SK-N-DZ (cell line): ENCODE results near the gene CCDC186. TPM values are rescaled to one million over a fixed set of nuclear protein-coding genes. Genes with fewer than 3 reads are reported as not detected.

Source experiments
- DNase-seq: peaks from one replicate; pipeline ENCODE4 v3.0.0-alpha.2; 2015; ENCODE audit warnings: low spot score
- polyA plus RNA-seq, 2 experiments: library from polyadenylated mRNA; depleted of rRNA; stranded (reverse); fragments of >200 nt; gene quantifications; 2 replicates each; pipeline ENCODE4 v1.2.3, GENCODE V29; 2014

CCDC186 gene
- polyA plus RNA-seq (2014; cell fraction: cytosol; rRNA removed) = 3.7 and 4.1 TPM in 2 replicates
- polyA plus RNA-seq (2014; cell fraction: nucleus; rRNA removed) = 5.4 and 9.6 TPM in 2 replicates

DNA sequence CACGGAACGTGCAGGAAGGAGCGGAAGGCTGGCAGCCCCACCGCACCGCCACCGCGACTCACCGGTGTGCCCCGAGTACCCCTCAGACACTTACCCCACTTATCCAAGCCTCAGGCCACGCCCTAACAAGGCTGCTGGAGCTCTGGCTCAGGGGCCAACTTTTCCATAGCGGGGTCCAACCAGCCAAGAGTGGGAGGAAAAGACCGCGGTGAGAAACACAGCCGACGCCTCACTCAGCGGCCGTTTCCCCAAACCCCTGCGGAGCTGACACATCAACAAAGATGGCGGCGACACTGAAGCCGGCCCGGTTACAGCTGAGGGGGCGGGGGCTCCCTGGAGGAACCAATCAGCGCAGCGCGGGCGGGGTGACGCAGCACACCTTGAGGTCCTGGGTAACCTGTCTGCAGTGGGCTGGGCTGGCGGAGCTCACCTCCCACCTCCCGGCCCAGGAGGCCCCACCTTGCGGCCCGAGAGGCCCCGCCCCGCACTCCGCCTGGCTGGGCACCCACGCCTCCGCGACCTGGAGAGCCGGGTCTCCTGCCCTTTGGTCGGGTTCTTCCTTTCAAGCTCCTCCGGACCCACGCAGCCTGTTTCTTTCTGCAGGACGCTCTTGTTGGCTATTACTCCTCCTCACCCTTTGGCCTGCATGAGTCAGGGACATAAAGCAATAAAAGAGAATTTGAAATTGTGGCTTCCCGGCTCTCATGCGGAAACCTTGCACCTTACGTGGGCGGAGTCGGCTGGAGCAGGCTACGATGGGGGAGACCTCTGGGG lies at the start of gene CCDC186:
CCDC186 (minus strand) TSS at position 283 of the 774 bp plus-strand sequence. CDS start 10,935 bp downstream, outside the sequence.
- DNase-seq = peak; percentile 89

DNA sequence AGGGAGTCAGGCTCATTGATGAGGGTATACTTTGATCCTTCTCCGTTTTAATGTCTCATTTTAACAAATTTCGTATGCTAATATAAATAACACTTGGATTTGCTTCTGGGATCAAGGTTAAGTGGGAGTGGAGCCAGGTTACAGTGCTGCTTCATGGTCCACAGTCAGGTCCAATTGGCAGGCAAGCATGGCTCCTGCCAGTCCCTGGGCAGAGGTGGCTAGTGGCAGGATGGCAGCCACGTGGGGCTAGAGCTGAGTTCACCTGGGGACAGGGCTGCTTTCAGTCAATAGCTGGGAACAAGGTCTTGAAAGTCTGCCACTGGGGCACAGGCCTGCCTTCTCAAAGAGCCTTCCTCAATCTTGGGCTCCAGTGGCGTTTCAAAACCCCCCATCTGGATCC lies 49.1 kb upstream of the CCDC186 start:
- DNase-seq = no peak

DNA sequence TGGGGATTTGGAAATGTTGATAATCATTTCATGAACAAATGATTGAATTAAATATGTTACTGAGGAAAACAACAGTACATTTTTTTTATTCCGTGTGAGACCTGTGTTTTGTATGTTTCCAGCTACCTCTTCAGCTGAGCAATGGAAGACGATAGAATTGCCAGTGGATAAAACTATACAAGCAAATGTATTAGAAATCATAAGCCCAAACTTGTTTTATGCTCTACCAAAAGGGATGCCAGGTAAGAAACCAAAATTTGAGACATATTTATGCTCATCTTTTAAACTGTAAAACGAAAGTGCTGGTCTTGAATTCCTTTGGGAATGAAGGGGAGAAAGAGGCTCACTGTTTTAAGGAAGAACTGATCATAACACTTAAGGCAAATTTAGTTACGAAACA lies 47.2 kb upstream of the CCDC186 start:
- DNase-seq = no peak

DNA sequence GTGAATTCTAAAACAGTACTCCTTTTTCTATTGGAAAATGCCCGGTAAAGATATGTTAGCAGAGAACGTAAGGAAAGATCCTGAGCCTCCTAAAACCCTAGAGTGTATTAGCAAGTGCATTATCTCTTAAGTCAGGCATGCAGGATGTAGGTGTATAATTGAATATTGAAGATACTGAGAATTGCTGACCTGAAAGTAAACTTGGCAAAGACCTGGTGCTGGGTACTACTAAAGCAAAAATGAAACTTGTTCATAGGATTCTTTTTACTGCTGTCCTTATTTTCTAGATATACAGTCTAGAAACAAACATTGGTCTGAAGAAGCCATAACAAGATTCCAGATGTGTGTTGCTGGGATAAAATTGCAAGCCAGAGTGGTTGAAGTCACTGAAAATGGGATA lies 46.3 kb upstream of the CCDC186 start:
- no peak for DNase-seq

DNA sequence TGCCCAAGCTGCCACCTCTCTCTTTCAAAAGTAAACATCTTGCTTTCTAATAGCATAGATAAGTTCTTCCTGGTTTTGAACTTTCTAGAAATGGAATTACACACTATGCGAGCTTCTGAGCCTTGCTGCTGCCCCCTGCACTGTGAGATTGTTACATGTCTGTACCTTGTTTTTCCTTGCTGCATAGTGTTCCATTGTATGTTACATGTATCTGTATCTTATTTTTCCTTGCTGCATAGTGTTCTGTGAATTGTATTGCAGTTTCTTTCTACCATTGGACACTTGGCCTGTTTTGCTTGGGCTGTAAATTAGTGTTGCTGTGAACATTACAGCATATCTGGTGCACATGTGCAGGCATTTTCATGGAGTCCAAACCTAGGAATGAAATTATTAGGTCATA lies 41.0 kb upstream of the CCDC186 start:
- DNase-seq = no peak

DNA sequence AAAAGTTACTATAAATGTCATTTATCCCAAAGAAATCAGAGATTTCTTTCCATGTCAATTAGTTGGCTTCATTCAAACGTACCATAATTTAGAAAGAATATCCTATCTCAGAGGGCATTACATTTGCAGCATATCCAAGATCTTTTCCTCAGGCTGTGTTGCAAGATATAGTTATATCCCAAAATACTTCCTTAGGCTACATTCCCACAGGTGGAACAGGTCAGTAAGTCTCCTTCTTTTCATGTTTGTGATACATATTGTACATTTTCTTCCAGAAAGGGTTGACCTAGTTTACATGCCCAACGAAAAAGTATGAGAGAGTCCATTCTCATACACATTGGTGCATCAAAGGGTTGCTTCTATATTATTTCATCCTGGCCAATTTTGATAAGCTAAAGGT lies 38.1 kb upstream of the CCDC186 start:
- DNase-seq = no peak

DNA sequence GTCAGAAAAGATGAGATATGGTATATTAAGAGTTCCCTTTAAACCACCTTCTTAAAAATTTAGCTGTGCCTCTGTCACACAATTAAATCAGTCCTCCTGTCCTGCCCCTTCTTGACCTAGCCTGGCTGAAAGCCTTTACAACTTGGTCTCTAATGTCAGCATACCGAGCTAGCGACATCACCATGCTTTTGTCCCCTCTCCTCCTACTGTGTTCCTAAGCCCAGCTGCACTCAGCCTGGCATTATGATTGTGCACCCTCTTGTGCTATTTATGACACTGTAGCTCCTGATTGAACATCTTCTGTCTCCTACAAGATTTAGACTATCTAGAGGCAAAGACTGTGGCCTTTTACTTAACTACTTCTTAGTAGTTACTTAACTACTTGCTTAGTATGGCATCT lies 34.3 kb upstream of the CCDC186 start:
- DNase-seq = no peak

DNA sequence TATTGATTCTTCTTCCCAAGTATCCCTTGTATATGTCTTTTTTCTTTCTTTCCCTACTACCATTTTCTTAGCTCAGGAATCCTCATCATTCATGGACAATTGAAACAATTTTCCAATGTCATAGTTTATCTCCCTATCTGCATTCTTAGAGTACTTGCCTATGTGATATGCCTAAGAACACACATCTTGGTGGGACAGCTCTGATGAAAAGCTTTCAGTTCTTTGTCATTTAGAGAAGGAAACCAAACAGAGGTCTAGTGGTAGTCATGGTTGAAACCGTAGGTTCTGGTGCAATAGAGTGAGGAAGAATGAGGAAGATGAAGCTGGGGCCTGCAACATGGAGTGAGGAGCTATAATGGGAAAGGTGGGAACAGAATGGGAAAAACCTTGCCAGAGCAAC lies 33.3 kb upstream of the CCDC186 start:
- DNase-seq = no peak

DNA sequence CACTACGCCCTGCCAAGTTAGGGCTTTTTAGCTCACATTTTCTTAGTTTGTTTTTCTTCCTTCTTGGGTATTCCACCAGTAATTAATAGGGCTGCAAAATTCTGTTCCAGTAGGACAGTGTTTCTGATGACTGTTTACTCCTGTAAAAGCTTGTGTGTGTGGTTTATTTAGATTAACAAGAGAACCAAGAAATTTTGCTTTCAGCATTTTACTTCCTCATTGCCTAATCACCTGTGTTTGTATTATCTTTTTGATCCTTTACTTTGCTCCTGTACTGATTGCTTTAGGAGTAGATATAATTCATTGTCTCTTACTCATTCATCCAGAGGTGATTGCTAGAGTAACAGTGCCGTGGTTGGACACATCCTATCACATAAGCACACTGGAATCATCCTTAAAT lies 32.9 kb upstream of the CCDC186 start:
- no peak for DNase-seq

DNA sequence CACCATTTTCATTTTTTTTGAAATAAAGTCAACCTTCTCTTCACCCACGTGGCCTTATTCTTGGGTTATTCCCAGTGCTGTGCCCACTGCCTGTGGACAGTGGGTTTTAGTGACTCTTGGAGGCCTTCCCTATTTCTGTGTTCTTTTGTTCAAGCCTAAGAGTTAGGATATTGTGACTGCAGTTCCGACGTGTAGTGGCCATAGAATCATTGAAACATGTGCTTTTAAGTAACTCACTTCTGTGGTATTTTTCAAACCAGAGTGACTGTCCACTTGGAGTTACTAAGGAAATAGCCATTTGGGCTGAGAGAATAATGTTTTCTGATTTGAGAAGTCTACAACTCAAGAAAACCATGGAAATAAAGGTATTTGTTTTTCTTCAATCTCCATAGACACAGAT lies 28.8 kb upstream of the CCDC186 start:
- DNase-seq = no peak

DNA sequence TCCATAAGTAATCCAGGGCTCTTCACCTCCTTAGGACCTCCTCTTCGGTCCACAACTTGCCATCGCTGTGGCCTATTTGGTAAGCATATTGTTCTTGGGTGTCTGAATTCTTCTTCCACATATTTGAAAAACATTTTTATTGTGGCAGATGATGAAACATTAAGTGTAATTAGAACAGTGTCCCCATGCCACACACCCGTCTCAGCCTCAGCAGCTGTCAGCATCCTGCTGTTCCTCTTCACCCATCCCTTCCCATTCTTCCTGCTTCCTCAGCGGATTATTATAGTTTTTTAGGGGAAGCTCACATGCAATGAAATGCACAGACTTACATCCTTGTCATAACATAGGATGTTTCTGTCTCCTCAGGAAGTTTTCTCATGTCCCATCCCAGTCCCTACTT lies 25.2 kb upstream of the CCDC186 start:
- DNase-seq = no peak

DNA sequence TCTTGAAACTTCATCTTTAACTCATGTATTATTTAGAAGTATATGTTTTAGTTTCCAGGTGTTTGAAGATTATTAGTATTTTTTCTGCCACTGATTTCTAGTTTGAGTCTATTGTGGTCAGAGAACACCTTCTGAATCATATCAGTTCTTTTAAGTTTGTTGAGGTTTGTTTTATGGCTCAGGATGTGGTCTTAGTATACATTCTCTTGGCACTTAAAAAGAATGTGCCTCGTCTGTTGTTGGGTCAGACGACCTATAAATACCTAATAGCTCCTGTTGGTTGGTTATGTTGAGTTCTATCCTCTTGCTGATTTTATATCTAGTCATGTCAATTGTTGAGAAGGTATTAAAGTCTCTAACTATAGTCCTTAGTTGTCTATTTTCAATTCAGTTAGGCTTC lies 21.1 kb upstream of the CCDC186 start:
- DNase-seq = no peak

DNA sequence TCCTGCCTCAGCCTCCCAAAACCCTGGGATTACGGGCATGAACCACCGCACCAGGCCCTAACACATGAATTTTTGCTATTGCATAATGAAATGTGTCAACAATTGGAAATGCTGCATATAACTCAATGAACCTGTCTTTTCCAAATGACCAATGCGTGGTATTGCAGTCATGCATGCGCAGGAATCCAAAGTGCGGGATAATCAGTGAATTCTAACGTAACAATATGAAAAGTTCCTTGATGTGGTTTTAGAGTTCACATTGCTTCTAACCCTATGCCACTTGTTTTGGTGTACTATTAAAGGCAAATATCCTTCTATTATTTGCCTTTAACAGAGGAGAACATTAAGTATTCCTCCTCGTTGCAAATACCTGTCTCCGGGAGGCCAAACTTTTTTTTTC lies 15.7 kb upstream of the CCDC186 start:
- DNase-seq = no peak

DNA sequence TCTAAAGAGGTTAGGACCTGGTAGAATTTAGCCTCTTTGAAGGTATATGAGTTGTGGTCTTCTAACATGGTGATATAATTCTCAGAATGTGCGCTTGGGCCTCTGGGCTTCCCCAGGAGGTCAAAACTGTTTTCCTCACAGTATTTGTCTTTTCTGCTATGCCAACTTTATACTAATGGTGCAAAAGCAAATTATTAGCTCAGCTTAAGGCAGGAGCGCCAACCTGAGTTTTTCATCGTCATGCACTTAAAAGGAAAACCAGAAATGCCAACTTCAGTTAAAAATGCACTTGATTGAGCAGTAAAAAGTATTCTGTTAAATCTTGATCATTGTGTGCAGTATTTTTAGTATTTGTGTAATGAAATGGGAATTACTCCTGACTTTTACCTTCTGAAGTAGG lies 14.9 kb upstream of the CCDC186 start:
- no peak for DNase-seq

DNA sequence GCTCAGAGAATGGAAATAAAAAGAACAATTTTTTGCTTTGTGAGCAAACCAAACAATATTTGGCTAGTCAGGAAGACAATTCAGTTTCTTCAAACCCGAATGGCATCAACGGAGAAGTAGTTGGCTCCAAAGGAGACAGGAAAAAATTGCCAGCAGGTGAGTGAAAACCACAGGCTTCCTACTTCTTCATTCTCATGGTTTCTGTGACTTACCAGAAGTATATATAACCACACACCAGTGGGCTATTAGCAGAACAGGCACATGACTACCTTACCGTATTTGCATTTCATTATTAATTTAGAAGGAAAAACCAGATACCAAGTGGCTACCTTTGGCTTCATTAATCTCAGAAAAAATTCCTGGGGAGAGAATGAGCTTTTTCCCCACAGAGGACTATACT lies 14.0 kb upstream of the CCDC186 start:
- DNase-seq = no peak

DNA sequence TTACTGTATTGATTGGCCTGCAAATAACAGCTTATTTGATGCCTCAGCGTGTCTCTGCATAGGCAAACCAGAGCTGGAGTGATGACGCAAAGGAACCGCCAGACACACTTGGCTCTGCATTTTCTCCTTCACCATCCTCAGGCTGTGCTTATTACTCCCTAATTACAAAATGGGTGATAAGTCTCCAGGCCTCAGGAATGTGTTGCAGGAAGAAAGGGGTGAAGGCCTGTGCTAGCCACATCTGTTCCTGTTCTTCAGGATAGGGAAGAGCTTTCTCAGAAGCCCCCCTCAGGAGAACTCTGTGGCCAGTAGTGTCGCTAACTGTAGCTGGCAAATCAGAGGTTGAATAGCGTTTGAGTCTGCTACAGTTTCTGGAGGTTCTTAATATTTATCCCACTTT lies 10.3 kb upstream of the CCDC186 start:
- no peak for DNase-seq

DNA sequence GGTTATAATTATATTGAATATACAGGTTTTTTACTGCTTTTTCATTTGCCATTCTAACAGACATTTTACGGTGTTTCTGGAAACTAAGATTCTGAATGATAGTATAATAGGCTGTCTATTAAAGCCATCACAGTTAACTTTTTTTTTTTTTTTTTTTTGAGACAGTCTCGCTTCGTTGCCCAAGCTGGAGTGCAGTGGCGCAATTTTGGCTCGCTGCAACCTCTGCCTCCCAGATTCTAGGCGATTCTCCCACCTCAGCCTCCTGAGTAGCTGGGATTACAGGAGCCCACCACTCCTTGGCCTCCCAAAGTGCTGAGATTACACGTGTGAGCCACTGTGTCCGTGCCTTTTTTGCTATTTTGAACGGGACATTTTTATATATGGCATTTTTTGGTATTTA lies 9.6 kb upstream of the CCDC186 start:
- no peak for DNase-seq

DNA sequence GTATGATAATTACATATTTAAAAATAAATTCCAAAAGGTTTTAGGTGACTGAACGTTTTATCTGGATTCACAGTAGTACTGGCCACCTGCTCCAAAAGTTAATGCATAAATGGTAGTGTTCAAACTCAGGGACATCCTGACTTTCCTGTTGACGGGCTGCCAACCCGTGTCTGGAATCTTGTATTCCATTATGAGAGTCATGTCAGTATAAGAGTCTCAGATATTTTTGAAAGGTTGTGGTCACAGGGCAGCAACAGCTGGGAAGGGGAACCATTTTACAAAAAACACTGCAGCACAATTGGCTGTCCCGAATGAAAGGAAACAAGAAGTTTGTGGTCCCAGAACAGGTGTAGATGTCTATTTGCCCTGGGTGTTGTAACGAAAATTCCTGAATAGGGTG lies 8.0 kb upstream of the CCDC186 start:
- no peak for DNase-seq

DNA sequence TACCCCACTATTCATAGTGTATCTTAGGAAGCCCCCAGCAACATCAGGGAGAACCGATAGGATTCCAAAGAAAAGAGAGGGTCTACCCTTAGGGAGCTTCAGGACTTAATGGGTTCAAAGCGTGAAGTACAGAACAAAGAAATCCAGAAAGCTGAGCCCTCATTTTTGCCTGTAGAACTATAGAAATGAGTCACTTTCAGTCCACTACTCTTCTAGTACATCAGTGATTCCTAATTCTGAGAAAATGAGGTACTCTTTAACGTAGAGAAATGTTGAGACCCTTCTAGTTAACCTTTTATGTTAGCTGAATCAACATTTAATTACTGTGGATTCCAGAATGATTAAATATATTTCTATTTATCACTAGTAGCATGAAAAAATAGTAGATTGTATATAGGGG lies 6.9 kb upstream of the CCDC186 start:
- DNase-seq = no peak

DNA sequence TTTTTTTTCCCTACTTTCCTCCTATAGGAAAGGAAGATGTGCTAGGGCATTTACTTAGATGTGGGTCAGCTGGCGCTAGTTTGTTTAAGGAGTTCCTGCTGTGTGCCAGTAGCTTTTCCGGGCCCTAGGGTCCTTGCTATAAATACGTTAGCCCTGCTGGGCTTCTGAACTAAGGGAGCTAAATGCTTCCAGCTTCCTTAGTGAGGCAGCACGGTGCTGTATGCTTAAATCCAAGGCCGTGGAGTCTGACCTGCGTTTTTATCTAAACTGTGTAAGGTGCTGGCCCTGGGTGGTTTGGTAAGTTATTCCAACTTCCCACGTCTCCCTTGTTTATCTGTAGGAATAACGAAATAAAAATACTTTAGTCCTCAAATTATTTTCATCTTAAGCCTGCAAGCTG lies 5.7 kb upstream of the CCDC186 start:
- no peak for DNase-seq

DNA sequence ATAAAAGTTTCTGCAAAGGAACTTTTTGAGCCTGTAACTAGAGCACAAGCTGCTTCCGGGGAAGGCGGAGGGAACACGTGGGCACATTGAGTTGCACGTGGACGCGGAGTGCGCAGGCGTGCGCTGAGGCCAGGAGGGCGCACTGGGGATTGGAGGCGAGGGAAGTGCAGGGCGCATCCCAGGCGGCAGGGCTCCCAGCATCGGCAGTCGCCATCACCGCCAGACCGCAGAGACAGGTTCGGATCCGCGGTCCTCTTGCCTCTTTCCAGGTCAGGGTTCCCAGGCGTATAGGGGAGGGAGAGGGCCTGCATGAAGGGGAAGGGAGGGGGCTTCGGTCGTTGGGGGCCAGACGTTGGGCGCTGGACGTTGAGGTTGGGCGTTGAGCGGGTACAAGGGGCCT lies 5.1 kb upstream of the CCDC186 start, which contains the start of gene TDRD1:
TDRD1 (plus strand) TSS at position 206 of the 400 bp plus-strand sequence. CDS start 8,479 bp downstream, outside the sequence.
- no peak for DNase-seq

DNA sequence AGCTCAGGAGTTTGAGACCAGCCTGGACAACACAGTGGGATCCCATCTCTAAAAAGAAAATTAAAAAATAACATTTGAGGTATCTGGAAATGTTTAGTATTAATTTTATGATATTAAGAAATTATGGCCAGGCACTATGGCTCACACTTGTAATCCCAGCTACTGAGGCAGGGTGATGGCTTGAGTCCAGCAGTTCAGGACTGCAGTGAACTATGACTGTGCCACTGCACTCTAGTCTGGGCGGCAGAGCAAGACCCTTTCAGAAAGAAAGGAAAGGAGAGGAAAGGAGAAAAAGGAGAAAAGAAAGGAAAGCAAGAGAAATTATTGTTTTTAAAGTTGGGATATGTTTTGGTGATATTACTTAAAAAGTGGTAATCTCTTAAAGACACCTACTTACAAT lies 2.5 kb upstream of the CCDC186 start:
- DNase-seq = no peak

DNA sequence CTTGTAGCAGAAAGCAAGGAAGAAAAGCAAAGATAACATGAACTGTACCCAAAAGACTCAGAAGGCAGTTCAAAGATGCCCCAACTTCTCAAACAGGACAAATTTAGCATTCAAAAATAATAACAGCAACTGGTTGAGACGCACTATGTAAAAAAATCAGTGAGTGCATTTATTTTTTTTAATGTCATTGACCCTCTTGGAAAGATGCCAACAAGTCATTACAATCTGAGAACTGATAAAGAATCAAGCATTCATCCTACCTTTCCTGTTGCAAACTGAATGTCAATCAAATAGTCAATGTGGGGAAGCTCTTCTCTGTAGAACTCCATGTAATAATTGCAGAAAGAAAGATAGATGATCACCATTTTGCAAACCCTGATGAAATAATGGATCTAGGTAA lies 1.7 kb upstream of the CCDC186 start:
- no peak for DNase-seq

DNA sequence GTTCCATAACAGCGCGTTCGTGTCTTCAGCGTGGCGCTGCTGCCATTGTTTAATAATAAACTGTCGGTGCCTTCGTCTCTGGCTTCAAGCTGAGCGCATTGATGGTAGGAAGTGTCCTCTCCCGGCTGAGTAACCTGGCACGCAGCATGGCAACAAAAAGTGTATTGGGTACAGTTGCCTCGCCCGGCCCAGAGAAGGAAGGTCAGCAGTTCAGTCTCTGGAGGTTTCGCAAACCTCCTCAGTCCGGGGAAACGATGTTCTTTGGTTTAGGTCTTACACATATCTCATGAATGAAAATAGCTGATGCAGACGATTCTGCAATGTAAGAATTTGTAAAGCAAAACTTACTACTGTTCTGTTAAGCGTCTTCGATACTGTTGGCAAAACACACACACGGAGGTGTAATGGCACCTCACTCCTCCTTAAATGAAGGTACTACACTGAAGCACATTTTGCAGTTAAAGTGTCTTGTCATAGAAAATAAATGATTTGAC lies 739 bp upstream of the CCDC186 start:
- no peak for DNase-seq
